Left hindlimb (tissue), 1 donor: Measurements from ENCODE around the gene ZFHX3.

Source experiments
- DNase-seq: peaks from one replicate; pipeline ENCODE4 v3.0.0-alpha.2; 2018

Gene ZFHX3

DNA sequence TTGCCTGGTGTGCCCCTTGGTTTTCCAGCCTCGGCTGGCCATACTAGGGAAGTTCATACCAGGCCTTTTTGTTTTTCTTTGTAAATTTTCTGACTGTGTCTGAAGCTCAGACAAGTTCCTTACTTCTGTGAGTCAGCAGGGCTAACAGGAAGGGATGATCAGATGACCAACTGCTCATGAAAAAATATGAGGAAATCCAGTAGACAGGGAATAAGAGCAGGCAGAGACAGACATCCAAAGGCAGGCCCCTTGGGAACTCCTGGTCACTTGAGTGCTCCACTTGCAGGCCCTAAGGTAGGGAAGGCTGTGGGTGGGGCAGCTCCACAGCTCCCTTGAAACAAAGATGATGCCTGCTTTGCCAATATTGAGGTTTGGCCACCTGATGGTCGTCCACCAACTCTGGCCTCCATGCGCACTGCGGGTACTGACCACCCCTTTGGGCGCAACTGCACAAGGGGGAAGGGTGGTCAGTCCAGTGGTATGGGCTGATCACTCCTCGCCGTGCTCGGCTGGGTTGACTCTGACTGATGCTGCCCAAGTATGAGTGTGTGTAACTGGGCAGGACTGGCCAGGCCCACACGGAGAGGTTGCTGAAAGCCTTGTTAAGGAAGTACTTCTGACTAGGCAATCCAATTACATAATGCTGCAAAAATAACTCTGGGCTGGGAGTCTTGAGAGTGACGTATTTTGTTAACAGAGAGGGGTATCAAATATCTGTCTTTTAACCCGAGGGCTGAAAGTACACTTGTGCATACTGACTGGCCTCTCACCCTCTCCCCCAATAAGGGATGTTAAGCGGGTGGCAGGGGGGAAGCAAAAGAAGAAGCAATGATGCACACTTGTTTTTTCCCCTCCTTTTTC, 20.8 kb upstream of the ZFHX3 start:
- peak; percentile 71 for DNase-seq

DNA sequence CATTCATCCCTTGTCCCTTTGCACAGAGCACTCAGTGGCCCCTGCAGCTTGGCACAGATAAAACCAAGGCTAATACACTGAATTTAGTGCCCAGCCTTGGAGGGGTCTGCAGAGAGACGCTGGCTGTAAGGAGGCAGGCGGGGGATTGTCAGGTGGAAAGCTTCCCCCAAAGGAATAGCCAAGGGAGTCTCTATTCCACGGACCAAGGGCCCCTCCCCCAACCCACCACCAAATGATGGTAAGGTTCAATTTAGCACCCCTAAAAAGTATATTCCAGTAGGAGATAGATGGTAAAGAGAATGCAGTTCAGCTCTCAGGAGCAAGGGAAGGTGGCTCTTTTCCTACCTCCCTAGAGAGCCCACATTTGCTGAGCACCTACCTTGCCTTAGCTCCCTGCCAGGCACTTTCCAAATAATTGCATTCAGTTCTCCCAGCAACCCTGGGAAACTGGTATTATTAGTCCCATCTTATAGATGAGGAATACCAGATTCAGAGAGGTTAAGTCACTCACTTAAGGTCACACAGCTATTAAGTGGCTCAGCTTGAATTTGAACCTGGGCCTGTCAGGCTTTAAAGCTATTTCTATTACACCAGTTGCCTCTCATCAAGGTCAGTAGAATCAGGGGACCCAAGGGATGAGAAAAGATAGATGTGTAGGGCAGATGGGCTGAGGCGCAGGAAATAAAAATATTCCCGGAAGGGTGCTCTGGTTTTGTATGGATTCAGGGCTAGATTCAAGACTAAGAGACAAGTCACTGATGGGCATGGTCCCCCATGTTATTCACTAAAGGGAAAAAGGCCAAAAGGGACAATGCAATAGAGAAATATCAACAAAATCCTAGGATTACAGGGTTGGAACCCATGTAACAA, 20.0 kb upstream of the ZFHX3 start:
- DNase-seq, result no peak

DNA sequence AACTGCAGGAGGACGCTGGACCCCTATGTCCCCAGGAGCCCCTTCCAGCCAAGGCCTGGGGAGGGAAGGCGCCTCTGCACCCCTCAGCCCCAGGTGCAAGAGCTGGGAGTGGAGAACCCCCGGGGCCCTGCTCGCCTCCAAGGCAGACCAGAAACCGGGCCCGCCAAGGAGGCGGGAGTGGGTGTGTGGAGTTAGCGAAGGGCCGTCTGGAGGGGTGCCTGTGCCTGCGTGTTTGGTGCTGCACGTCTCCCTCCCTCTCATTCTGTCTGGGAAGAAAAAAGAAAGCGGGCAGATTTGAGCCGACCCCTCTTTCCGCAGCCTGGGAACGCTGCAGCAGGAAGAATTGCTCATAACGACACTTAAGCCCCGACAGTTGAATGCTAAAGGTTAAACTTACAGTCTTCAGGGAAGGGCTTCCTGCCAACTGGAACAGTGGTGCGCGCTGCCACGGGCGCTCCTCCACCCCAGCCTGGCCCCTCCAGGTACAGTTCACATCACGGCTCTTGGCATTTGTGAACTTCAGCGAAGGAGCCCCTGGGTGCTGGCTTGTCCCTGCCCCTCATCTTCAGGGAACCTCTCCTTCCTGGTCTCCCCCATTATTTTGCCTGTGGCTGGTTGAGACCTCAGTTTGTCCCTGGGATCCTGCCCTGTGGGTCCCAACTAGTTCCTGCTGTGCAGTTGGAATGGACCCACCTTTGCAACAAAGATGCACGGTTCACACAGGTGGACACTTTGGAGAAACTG, 19.2 kb upstream of the ZFHX3 start:
- peak; percentile 64 for DNase-seq

DNA sequence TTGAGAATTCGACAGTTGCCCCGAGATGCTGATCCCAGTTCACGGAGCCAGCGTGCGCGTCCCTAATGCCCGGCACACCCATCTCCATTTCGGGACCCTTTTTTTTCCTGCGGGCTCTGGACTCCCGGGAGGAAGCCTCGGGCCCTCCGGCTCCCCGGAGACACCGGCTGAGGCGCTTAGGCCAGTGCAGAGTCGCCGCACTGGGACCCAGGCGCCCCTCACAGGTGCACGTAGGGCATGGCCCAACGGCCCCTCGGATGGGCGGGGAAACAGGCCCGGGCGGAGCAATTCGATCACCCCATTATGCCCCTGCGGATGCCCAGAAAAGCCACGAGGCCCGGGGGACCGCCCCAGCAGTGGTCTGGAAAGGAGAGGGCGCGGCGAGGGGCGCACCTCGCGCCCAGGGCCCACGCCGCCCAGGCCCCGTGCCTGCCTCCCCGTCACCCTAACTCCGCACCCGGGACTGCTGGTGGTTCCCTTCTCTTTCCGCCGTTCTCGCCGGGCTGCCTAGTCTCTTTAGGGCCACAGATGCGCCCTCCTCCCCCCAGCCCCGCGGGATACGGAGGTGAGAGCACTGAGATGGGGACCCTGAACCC, 18.5 kb upstream of the ZFHX3 start:
- no peak for DNase-seq

DNA sequence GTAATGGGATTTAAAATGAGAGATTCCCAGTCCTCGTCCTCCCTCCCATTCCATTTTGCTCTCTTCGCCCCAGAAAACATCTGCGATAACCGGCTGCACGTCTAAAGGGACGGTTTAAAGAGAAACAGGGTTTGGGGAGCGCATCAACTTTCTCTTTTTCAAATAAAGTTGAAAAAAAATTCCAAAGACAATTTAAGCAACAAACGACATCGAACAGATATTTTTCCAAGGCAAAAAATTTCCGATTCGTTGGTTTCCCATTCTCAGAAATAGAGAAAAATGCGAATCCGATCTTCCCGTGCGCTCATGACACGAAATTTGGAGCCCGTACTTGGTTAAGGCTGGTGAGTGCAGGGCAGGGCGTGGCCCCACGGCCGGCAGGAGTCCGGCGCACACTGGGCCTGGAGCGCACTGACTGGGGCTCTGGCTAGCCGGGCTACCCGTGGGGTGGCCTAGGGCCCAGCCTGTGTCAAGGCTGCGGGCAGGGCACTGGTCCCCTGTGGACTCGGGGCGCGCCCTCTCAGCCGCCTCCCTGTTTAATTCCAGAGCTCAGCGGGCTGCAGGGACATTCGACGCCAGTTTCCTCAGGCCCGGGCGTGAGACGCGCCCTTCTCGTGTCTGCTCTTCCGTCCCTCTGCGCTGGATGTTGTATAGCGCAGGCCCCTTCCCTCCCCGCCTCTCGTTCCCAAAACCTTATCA, 17.9 kb upstream of the ZFHX3 start:
- DNase-seq, result no peak

DNA sequence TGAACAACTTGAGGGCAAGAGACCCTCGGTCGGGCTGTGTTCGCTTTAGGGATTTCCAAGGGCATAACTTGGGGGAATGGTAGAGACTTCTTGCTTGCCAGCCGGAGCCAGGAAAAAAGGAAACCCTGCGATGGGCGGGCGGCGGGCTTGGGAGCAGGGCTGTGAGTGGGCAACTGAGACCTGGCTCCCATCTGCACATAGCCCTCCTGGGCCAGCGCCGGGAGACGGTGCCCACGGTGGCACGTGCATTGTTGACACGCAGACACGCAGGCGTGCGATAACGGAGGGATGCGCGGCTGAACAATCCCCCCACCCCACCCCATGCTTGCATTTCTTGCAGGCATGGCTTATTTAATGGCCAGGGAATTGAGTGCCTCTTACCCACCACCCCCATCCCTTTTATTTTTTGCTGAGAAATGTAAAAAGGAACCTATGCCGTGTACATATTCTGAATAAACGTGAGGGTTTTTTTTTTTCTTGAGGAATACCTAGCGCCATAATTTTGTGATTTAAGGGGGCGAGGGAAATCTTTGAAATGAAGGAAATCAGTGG, 17.1 kb upstream of the ZFHX3 start:
- DNase-seq, result no peak

DNA sequence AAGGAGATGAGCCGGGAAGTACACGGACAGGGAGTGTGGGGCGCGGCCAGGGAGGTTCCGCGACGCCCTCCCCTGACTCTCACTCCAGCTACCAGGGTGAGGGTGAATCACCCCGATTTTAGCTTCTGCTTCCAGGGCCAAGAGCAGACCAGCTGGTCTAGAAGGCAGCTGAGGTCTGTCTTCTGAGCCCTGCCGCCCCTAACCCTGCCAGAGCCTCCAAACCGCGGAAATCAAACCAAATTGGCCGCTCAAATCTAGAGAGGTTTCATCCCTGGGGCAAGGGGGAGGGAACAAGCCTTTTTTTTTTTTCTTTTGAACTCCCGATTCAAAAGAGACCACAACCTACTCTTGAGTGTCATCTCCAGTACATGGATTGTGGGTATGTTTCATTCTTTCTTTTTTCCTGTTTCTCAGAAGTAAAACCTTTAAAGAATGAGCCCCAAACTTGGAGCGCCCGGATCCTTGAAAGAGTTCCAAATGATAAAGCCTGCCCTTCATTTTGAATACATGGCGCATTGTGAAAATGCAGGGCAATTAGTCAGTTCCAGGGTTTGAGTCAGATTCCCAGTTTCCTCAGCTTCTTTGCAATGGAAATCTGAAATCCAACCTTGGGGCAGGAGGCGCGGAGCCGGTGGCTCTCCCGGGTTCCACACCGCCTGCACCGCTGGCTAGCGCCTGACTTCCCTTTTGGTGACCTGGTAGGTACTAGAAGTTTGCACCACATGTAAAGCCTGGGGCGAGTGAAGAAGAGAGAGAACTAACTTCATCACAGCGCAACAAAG, 16.5 kb upstream of the ZFHX3 start:
- DNase-seq, result no peak

DNA sequence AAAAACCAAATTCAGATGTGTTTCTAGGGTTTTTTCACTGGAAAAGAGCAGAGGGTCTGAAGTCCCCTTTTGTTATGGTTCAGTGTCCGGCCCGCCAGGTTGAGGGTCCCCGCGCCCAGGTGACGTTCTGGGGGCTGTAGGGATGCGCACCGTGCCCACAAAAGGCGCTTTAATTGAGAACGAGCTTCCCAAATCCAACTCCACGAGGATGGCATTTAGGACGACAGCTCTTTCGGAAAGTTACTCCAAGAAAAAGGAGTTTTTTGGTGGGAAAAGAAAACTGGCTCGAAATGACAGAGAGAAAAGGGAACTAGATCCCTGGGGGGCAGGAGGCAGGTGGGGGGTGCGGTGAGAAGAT, 15.9 kb upstream of the ZFHX3 start:
- DNase-seq, result no peak

DNA sequence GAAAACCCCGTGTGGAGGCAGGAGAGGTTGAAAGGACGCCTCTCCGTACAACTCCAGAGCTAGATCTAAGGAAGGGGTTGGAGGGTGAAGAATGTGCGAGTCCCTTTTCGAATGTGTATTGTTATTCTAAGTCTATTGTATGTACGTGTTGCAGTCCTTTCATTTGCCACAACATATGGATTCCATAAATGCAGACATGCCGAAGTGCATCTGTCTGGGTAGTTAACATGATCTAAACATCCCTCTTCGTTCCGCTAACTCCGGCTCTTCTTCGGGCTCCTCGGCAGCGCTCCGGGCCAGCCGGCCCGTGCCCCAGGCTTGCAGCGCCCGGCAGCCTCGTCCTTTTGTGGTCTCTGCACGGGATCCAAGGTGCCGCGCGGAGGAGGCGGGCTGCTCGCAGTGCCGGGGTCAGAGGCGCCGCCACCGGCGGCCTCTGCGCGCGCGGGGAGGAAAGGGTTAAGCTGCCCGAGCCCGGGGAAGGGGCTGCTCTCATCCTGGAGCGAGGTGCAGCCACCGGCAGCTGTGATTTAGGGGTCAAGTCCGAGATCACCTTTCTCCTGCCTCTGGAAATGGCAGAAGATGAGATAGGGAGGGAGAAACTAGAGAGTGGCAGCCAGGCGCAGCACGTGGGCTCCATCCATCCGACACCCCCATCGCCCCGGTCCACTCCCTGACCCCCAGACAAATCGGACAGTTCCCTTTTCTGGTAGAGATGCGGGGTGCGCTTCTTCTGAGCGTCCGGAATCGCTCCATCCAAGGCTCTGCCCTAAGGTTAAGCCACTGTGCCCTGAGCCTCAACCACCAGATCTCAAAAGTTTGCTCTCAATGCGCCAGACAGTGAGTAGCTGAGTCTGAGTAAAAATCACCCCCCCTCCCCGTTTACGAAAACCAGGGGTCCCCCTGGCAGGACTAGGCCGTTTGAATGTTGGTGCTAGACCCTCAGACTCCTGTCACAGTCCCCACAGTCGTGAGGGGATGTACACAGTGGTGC, 15.1 kb upstream of the ZFHX3 start:
- no peak for DNase-seq

DNA sequence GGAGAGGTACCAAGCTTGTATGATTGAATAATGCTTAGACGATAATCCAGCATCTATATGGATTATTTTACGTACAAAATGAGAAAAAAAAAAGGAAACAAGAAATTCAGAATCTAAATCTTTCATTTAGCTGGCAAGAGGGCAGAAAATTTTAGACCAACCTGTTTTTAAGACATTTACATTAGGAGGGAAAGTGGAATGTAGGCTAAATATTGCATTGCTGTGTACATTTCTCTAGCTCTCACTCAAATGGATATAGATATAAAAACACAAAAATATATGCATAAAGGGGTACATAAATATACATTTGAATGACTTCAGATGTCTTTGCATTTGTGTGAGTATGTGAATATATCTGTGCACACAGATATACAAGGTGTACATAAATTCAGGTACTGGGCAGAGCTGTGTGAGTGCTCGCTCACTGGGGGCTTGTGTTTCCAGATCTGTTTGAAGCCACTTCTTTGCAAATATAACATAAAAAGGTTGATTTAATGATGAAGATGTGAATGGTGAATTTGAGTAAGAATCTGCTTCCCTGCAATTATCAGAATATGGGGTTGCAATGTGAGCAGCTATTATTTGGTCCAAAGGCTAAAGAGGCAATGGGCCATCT, 14.2 kb upstream of the ZFHX3 start:
- DNase-seq, result no peak

DNA sequence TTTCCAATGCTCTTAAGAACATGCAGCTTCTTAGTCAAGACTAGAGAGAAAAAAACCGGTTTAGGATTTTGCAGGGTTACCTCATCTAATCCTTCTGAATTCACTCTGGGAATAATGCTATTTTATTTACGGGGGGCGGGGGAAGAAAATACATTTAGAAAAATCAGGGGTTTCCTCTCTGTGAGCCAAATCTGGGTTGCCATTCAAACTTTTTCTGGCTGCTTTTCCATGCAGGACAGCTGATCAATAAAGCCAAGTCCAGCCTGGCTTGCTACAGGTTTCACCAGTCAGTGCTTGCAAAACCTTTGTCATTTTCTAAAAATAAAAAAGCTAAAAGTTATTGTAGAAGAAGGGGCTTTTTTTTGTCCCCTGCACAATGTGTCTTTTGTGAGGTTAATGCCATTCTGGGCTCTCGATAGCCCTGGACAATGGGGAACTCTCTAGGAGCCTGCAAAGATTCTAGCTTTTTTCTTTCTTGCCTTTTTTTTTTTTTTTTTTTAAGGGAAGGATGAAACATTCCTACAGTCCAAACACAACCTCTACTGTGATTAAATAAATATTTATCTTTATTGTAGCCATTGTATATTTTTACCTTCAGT, 13.1 kb upstream of the ZFHX3 start:
- DNase-seq, result no peak

DNA sequence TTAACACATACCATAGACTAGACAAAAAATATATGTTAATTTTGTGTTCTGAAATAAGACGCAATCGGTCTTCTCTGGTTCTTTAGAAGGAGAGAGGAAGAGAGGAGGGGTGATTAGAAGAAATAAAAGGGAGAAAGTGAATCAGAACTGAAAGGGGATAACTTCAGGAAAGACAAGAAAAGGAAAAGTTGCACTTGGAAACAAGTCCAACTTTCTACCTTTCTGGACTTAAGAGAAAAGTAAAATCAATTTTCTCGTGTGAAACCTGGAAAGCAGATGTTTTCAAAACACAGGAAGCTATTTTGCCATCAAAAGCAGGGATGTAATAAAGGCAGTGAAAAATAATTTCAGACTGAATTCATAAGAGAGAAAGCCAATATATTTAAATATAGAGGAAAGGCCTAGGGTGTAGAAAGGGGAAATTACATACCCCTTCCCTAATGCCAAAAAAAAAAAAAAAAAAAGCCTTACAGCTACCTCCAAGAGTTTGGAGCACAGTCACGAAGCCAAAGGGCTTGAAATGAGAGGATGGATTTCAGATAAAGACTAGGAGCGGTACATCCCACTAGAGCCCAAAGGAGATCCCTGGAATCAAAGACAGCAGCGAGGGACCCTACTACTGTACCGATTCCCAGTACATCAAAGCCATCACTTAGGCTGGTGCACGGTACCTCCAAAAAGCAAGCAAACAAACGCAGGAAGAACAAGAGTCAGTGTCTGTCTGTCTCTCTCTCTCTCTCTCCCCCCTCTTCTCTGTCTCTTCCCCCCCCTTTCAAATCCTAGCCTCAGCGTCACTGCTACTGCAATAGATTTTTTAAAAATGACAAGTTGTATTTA, 12.1 kb upstream of the ZFHX3 start:
- no peak for DNase-seq

DNA sequence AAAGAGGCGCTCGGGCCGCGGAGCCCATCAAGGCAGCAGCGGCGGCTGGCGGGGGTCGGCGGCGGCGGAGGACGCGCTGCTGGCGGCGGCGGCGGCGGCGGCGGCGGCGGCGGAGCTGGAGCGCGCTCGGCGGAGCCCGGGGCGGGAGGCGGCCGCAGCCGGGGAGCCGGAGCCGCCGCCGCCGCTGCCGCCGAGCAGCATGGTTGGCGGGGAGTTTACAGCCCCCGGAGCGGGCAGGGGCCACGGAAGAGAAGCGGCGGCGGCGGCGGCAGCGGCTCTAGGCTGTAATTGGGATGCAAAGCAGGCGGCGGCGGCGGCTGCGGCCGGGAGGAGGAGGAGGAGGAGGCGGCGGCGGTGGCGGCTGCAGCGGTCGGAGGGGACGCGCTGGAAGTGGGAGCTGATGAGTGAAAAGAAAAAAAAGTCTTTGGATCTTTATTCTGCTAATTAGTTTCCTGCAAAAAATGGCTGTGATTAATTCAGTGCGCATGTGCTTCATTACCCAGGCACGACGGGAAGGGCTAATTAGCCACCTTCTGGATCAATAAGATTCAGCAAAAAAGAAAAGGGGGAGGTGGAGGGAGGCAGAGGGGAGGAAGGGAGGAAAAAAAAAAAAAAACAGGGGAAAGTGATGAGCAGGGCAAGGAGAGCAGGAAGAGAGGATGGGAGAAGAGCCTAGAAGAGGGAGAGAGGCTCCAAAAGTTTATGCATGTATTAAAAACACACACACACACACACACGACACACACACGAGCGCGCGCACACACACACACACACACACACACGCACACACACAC, 10.9 kb upstream of the ZFHX3 start:
- DNase-seq, result peak; percentile 83

DNA sequence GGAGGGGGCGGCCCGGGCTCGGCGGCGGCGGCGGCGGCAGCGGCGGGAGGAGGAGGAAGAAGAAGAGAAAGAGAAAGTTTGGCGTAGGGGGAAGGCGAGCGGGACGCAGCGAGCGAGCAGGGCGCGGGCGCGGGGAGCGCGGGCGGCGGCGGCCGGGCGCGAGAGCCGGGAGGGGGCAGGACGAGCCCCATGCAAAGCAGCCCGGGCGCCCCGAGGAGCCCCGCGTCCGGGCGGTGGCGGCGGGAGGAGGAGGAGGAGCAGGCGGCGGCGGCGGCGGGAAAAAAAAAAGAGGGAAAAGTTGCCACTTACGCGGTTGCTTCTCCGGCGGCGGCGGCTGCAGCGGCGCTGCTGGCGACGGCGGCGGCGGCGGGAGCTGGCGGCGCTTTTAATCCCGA, 10.3 kb upstream of the ZFHX3 start:
- DNase-seq, result no peak

DNA sequence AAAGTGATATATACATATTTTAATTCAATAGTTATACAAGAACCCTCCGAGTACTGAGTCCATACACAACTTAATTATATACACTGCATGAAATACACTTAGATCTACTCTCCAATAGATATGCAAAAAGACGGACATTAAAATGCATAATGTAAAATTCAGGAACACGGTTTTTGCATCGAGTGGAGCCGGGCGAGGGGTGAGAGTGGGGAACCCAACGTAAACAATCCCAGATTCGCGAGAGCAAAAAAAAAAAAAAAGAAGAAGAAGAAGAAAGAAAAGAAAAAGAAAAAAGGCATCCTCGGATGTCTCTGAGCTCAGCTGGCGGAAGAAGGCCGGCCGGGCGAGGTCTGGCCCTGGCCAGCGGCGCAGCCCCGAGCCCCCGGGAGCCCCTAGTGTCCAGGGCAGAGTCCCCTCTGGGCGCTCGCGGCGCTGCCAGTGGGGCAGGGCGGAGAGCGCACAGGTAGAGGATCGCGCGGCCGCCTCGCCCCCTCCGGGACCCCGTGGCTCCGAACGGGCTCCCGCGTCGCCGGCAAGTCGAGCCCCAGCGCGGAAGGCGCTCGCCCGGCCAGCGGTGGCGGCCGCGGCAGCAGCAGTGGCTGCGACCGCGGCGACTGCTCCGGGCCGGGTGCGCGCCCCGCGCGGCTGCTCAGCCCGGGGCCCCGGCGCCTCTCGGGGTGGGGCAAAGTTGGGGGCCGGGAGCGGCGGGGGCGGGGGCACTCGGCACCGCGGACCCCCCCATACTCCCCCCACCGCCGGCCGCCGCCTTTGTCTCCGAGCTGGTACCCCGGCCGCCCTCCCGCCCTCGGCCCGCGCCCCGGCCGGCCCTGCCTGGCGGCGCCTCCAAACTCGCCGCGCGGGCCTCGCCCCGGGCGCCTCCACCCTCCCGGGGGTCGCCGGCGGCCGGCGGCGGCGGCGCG, 9.6 kb upstream of the ZFHX3 start:
- no peak for DNase-seq

DNA sequence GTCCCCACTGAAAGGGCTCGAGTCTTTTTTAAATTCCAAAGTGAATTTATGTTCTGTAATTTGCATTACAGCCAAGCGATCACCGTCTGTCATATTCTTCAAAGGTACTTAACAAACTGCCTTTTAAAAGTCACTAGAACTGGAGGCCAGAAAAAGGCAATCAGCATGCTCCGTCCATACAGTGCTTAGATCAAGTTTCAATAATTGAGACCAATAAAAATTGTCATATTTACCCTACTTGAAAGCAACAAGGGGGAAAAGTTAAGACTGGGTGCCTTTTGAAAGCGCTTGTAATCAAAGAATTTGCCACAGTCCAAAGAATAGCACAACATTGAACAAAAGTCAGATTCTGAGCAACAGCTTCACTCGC, 9.0 kb upstream of the ZFHX3 start:
- no peak for DNase-seq
